Eye (tissue), 1 donor: ENCODE measurements around the gene HLA-DQA1.
"Not testable (repeated sequence)": the region's sequence is repeated elsewhere in the genome, so short reads cannot be mapped to it uniquely, and the experiment has no call there.

ENCODE experiments used
- DNase-seq: peaks from one replicate; pipeline ENCODE4 v3.0.0-alpha.2; 2015

The HLA-DQA1 gene

GRCh38 chr6:32637219-32637880 lies at the start of gene HLA-DQA1:
HLA-DQA1 (plus strand) TSS chr6:32637406; CDS start chr6:32637459, 53 bp downstream.
- DNase-seq, result no peak

- no peak for DNase-seq
Observed at GRCh38 chr6:32588156-32588555, 49.0 kb upstream of the HLA-DQA1 start.

GRCh38 chr6:32589596-32590449 lies 47.4 kb upstream of the HLA-DQA1 start, which contains the start of gene HLA-DRB1:
HLA-DRB1 (minus strand) TSS chr6:32589848; CDS start chr6:32589742, 106 bp downstream.
- DNase-seq, result peak; percentile 32

- DNase-seq, result not testable (repeated sequence)
Observed at GRCh38 chr6:32590713-32591112, 46.5 kb upstream of the HLA-DQA1 start.

GRCh38 chr6:32597024-32597423 lies 40.2 kb upstream of the HLA-DQA1 start:
- no peak for DNase-seq

GRCh38 chr6:32602383-32602782 lies 34.8 kb upstream of the HLA-DQA1 start:
- no peak for DNase-seq

- no peak for DNase-seq
Observed at GRCh38 chr6:32603222-32603621, 34.0 kb upstream of the HLA-DQA1 start.

GRCh38 chr6:32603888-32604287 lies 33.3 kb upstream of the HLA-DQA1 start:
- no peak for DNase-seq

- DNase-seq, result no peak
Observed at GRCh38 chr6:32604434-32604877, 32.8 kb upstream of the HLA-DQA1 start.

GRCh38 chr6:32607263-32607987 lies 29.8 kb upstream of the HLA-DQA1 start:
- DNase-seq, result no peak

GRCh38 chr6:32607988-32608298 lies 29.3 kb upstream of the HLA-DQA1 start:
- no peak for DNase-seq

GRCh38 chr6:32608362-32608761 lies 28.8 kb upstream of the HLA-DQA1 start:
- no peak for DNase-seq

GRCh38 chr6:32609391-32609730 lies 27.8 kb upstream of the HLA-DQA1 start:
- DNase-seq, result no peak

- DNase-seq, result peak; percentile 97
Observed at GRCh38 chr6:32609731-32610640, 27.2 kb upstream of the HLA-DQA1 start.

GRCh38 chr6:32610682-32611296 lies 26.4 kb upstream of the HLA-DQA1 start:
- no peak for DNase-seq

- DNase-seq, result no peak
Observed at GRCh38 chr6:32613475-32613874, 23.7 kb upstream of the HLA-DQA1 start.

- DNase-seq, result no peak
Observed at GRCh38 chr6:32614366-32615081, 22.7 kb upstream of the HLA-DQA1 start.

- no peak for DNase-seq
Observed at GRCh38 chr6:32615885-32616532, 21.2 kb upstream of the HLA-DQA1 start.

- no peak for DNase-seq
Observed at GRCh38 chr6:32617751-32618150, 19.5 kb upstream of the HLA-DQA1 start.

GRCh38 chr6:32621372-32621771 lies 15.8 kb upstream of the HLA-DQA1 start:
- DNase-seq, result no peak
